T-helper 9 cell (primary cell): Measurements from ENCODE around the gene NUDT3.
"Not testable (repeated sequence)": the region's sequence is repeated elsewhere in the genome, so short reads cannot be mapped to it uniquely, and the experiment has no call there.

ENCODE experiments used
- DNase-seq: peaks from one replicate; pipeline ENCODE4 v3.0.0-alpha.2; 2020
- total RNA-seq, 2 donors: gene quantifications; one replicate each; lab custom pipeline; 2026; lab: John Stamatoyannopoulos, UW

The NUDT3 gene
- total RNA-seq, result 43.0 to 65.8 reads per million in 2 donors

DNA sequence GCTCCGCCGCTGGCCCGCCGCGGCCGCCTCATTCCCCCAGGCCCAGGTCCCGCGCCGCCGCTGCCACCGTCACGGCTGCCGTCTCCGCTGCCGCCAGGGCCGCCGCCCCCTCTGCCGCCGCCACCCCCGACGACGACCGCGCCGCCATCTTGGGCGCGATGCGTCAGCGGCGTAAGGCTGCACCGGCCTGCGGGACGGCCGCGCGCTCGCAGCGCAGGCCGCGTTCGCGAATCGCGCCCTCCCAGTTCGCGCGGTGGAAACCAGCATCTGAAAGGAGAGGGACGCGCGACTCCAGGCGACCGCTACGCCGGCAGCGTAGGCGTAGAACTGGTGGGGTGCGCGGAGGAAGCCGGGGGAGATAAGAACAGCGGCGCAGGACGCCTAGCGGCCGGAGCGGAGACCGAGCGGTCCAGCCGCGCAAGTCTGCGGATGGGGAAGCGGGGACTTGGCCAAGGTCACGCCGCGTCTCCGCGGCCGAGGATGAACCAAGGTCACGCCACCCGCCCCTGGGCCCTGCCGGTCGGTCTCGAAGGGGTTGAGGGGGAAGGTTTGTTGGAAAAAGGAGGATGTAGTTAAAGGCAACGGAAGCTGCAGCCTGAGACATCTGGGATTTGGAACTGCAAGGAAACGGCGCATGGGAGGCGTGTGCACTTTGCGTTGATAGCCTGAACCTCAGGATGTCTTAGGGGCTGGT lies at the start of gene NUDT3:
Gene NUDT3, minus strand, starts transcription at position 173 of the 694 bp plus-strand sequence. CDS start 307 bp downstream, outside the sequence.
- DNase-seq, result peak; percentile 89

DNA sequence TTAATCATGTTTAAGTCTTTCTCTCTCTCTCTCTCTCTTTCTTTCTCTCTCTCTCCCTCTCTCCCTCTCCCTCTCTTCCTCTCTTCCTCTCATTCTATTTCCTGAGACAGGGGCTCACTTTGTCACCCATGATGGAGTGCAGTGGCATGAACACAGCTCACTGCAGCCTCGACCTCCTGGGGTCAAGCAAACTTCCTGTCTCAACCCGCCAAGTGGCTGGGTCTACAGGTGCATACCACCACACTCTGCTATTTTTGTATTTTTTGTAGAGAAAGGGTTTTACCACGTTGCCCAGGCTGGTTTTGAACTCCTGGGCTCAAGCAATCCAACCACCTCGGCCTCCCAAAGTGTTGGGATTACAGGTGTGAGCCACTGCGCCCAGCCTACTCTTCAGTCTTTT lies 49.1 kb upstream of the NUDT3 start:
- no peak for DNase-seq

- DNase-seq, result no peak
Measured at GRCh38 chr6:34439442-34439841, 47.0 kb upstream of the NUDT3 start.

- DNase-seq, result no peak
Measured at GRCh38 chr6:34438705-34439104, 46.2 kb upstream of the NUDT3 start.

DNA sequence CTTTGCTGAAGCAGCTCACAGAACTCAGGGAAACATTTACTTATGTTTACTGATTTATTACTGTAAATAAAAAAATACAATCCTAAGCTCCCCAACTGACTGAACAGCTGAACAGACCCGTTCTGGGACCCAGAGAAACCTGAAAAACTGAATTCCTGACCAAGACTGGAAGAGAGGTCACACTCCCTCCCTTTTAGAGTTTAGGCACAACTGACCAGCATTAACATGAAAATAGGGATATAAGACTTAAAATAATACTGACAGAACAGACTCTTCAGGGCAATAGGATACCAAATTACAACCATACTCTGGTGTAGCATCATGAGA lies 45.1 kb upstream of the NUDT3 start:
- DNase-seq, result no peak

DNA sequence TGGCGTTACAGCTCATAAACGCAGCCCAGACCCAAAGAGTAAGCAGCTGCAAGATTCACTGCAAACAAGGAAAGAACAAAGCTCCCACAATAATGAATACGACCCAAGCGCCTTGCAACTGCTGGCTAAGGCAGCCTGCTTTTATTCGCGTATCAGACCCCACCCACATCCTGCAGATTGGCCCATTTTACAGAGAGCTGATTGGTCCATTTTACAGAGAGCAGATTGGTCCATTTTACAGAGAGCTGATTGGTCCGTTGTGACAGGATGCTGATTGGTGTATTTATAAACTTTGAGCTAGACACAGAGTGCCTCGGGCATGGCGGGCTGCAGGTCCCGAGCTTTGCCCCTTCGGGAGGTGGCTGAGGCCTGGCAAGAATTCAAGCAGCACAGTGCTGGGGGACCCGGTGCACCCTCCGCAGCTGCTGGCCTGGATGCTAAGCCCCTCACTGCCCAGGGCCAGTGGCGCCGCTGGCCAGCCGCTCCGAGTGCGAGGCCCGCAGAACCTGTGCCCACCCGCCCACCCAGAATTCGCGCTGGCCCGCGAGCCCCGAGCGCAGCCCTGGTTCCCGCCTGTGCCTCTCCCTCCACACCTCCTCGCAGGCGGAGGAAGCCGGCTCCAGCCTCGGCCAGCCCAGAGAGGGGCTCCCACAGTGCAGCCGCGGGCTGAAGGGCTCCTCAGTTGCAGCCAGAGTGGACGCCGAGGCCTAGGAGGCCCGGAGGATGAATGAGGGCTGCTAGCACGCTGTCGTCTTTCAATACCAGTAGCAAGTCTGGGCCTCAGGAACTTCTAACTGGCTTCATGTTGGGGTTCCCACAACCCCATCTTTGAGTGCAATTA lies 44.6 kb upstream of the NUDT3 start:
- no peak for DNase-seq

GRCh38 chr6:34435916-34436315 lies 43.4 kb upstream of the NUDT3 start:
- no peak for DNase-seq

DNA sequence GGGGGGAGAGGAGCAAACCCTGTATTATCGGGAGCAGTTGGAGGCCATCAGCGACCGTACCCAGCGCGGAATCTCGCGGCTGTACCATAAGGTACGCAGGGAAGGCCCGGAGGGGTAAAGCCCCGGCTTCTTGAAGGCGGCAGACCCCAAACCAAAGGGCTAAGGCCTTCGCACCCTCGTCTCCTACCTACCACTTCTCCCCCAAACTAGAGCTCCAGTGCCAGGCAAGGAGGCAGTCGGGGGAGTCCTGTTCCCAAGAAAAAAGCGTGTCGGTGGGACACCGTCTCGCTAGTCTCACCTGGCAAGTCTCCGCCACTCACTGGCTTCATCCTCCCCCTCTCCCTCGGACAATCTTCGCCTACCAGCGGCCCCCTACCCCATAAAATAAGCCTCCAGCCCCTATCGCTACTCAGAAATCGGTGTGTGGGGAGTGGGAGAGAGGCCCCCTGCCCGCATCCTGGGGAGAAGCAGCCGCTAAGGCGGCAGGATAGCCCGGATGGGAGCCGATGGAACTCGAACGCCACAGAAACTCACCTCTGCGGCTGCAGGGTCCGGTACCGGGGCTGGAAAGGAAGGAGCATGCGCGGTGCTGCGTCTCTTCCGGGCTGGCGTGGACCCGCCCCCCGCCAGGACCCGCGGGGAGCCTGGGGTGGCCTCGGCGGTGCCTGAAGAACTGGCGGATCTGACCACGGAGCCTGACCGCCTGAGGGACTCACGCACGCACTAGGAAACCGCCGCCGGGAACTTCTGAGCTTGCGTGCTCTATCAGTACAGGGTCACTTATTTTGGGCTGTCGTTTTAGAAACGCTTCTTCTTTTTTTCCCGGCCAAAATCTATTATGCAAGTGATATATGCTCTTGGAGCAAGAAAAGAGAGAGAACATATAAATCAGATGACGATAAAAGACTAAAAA lies 33.3 kb upstream of the NUDT3 start, which contains the start of gene RPS10:
Gene RPS10, minus strand, starts transcription at position 572 of the 913 bp plus-strand sequence. CDS start 848 bp downstream, outside the sequence.
- peak; percentile 89 for DNase-seq

DNA sequence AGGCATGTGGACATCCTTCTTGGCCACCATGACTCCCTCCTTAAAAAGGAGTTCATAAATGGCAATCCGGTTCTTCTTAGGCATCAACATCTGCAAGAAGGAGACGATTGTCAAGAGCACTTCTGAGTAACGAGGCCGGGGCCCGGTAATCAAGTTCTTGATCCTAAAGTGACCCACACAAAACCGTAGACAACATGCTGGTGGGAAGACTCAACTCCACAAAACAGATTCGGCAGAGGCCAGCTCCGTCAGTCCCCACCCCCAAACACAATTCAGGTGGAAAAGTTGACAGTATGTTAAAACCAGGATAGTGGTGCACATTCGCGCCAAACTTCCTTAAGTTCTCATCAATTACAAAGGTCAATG lies 32.6 kb upstream of the NUDT3 start:
- no peak for DNase-seq

DNA sequence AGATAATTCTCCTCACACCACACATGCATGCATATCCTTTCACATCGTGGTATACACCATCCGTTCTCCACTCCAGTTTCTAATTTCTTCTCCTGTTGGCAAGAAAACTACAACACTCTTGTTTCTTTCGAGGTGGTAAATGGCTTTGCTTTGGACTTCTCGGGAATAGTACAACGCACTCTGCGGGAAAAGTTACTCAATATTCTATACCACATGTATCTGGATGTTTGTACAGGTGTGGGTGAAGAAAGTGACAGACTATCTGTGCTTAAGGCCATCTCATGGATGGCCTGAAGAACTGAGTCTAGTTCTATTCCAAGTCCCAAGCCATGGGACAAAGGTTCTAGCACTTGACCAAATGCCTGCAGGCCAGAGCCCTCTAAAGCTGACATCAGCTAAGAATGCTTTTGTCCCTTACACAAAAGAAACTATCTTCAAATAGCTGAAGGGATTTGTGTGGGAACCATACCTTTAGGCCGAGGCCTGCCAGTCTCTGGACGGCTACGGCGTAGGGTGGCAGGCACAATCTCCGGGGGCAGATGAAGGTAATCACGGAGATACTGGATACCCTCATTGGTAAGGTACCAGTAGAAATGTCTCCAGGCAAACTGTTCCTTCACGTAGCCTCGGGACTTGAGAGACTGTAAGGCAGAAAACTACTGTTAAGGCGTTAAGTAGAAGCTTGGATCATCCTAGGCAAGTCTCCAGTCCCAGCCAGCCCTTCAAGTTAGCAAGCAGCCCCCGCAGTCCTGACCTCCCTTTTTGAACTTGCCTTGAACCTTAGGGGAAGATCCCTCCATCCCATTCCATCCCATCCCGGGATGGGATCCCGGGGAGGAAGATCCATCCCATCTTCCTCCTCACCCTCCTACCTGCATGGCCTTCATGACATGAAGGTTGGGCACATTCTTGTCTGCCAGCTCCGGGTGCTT lies 32.0 kb upstream of the NUDT3 start:
- DNase-seq, result no peak

DNA sequence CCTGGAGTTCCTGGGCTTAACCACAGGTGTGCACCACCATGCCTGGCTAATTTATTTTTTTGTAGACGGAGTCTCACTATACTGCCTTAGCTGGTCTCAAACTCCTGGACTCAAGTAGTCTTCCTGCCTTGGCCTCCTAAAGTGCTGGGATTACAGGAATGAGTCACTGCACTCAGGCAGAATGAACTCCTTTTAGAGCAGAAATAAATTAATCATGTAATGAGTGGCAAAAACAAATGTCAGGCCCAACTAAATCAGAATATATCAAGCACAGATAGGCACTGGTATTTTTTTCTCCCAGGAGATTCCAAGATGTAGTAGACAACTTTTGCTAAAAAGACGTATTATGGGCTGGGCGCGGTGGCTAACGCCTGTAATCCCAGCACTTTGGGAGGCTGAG lies 30.8 kb upstream of the NUDT3 start:
- DNase-seq, result no peak

DNA sequence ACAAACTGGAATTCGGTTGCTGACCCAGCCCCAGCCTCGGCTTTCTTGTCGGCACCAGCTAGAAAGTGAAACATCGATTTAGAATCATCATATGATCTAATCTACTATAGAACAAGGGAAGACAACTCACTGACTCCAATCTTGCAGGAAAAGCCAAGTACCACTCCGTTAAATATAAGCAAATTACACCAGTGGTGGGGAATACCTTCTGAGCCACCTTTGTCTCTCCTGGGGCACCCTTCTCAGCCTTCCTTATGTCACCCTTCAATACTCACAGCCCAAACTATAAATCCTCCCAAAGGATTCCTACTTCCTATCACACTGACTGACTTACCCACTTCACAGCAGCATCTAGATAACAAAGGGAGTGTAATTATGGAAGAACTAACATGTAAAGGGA lies 25.9 kb upstream of the NUDT3 start:
- no peak for DNase-seq

DNA sequence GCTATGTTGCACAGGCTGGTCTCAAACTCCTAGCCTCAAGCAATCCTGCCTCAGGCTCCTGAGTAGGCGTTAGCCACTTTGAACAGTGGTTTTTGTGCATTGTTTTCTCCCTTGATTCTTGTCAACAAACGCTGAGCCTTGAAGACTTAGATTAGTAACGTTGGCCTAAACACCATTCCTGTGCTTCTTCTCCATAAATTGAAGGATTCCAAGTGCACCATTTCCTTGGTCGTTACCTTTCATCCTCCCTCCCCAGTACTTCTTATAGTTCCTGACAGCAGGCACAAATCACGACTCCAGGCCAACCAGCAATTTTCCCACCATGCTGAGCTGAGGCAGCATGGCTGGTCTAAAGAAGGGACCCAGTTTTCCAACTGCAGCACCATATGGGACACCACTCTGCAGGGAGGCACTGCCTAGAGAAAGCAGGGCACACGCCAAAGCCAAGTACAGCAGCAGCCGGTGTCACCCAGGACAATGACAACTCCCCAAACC lies 24.5 kb upstream of the NUDT3 start:
- no peak for DNase-seq

DNA sequence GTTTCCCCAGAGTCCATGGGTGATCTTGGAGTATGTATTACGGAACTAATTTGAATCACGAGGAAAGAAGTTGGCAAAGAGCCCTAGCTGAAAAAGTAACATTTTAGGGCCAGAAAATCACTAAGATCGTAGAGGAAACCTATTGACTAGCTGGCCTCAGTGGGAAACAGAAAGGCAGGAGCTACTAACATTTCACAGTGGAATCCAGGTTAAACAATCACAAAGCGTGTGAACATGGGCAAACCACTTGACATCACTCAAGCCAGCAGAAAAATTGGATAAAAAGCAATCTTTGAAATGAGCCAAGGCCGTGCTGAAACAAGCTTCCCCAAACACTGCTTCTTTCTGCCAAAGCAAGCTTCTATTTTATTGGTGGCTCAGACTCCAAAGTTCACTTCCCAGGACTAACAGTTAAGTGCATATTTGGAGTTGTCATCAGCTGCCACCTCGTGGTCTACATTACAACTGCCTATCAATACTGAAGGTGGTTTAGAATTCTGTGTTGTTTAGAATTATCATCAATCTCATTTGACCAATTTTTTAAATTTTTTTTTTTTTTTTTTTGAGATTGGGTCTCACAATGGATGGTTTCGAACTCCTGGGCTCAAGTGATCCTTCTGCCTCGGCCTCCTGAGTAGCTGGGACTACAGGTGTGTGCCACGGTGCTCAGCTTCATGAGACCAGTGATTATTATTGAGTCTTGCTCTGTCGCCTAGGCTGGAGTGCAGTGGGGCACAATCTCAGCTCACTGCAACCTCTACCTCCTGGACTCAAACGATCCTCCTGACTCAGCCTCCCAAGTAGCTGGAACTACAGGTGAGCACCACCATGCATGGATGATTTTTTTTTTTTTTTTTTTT lies 22.8 kb upstream of the NUDT3 start:
- peak; percentile 14 for DNase-seq

DNA sequence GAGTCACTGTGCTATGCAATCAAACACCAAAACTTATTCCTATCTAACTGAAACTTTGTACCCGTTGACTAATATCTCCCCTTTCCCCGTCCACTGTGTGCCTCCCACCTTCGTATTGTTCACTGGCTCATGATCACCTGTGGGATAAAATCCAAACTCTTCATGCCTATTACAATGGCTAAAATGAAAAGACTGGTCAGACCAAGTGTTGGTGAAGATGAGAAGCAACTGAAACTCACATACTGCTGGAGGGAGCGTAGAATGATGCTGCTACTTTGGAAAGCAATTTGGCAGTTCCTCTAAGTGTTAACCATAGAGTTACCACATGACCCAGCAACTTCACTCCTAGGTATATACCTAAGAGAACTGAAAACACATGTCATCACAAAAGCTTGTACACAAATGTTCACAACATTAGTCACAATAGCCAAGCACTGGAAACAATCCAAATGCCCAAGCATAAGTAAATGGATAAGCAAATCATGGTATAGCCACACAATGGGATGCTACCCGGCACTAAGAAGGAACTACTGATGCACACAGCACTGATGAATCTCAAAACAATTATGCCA lies 20.3 kb upstream of the NUDT3 start:
- DNase-seq, result no peak

- DNase-seq, result no peak
Measured at GRCh38 chr6:34412016-34412415, 19.5 kb upstream of the NUDT3 start.

GRCh38 chr6:34407915-34408314 lies 15.4 kb upstream of the NUDT3 start:
- not testable (repeated sequence) for DNase-seq

GRCh38 chr6:34396518-34396917 lies 4.0 kb upstream of the NUDT3 start:
- no peak for DNase-seq

DNA sequence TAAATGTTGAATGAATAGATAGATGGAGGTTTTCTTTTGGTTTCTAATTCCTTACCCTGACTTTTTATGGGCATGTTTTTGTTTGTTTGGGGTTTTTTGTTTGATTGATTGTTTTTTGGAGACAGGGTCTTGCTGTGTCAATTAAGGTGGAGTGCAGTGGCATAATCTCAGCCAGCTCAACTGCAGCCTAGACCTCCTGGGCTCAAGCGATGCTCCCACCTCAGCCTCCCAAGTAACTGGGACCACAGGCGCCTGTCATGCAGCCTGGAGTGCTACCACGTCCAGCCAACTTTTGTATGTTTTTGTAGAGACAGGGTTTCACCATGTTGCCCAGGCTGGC lies 1.5 kb upstream of the NUDT3 start:
- no peak for DNase-seq

- no peak for DNase-seq
Measured at GRCh38 chr6:34393191-34393965, 909 bp upstream of the NUDT3 start.
